Middle frontal gyrus (tissue), 1 donor: ENCODE measurements around the gene FGF18.

Experiments used
- DNase-seq: peaks from one replicate; pipeline ENCODE4 v3.0.0-alpha.2; 2015; ENCODE audit warnings: low spot score; ENCODE audit errors: extremely low spot score

Gene FGF18

GRCh38 chr5:171467107-171467506 is 47.7 kb downstream of the FGF18 start:
- DNase-seq: no peak

GRCh38 chr5:171469326-171469725 is 49.9 kb downstream of the FGF18 start:
- no peak for DNase-seq

- no peak for DNase-seq
These were observed 51.0 kb downstream of the FGF18 start for GRCh38 chr5:171470420-171470819.

GRCh38 chr5:171474230-171474813 is 54.9 kb downstream of the FGF18 start:
- no peak for DNase-seq

GRCh38 chr5:171475596-171475995 is 56.1 kb downstream of the FGF18 start:
- no peak for DNase-seq

GRCh38 chr5:171476701-171477100 is 57.3 kb downstream of the FGF18 start:
- DNase-seq: no peak

- no peak for DNase-seq
These were observed 57.7 kb downstream of the FGF18 start for GRCh38 chr5:171477101-171477500.

- DNase-seq: no peak
These were observed 58.2 kb downstream of the FGF18 start for GRCh38 chr5:171477666-171478065.

- DNase-seq: no peak
These were observed 59.7 kb downstream of the FGF18 start for GRCh38 chr5:171478946-171479775.

GRCh38 chr5:171479776-171480125 is 60.3 kb downstream of the FGF18 start:
- no peak for DNase-seq

- DNase-seq: no peak
These were observed 60.8 kb downstream of the FGF18 start for GRCh38 chr5:171480239-171480638.

- no peak for DNase-seq
These were observed 62.4 kb downstream of the FGF18 start for GRCh38 chr5:171481571-171482433.

- DNase-seq: no peak
These were observed 62.9 kb downstream of the FGF18 start for GRCh38 chr5:171482434-171482730.

GRCh38 chr5:171483551-171484135 is 64.2 kb downstream of the FGF18 start:
- no peak for DNase-seq

- DNase-seq: no peak
These were observed 65.0 kb downstream of the FGF18 start for GRCh38 chr5:171484460-171484899.

- no peak for DNase-seq
These were observed 66.2 kb downstream of the FGF18 start for GRCh38 chr5:171485668-171486067.

- no peak for DNase-seq
These were observed 67.2 kb downstream of the FGF18 start for GRCh38 chr5:171486613-171487012.

GRCh38 chr5:171488876-171489275 is 69.4 kb downstream of the FGF18 start:
- no peak for DNase-seq

GRCh38 chr5:171492781-171493180 is 73.3 kb downstream of the FGF18 start:
- DNase-seq: no peak

GRCh38 chr5:171493646-171494393 is 74.4 kb downstream of the FGF18 start:
- no peak for DNase-seq

GRCh38 chr5:171494452-171495121 is 75.1 kb downstream of the FGF18 start:
- DNase-seq: no peak
